ENCODE data around the gene TMSB4X. TPM values are rescaled to one million over a fixed set of nuclear protein-coding genes. Genes with fewer than 3 reads are reported as not detected.
"Not testable (repeated sequence)": the region's sequence is repeated elsewhere in the genome, so short reads cannot be mapped to it uniquely, and the experiment has no call there.

TMSB4X gene
- total RNA-seq, 1 experiment from 2014 or later: 801 TPM

DNA sequence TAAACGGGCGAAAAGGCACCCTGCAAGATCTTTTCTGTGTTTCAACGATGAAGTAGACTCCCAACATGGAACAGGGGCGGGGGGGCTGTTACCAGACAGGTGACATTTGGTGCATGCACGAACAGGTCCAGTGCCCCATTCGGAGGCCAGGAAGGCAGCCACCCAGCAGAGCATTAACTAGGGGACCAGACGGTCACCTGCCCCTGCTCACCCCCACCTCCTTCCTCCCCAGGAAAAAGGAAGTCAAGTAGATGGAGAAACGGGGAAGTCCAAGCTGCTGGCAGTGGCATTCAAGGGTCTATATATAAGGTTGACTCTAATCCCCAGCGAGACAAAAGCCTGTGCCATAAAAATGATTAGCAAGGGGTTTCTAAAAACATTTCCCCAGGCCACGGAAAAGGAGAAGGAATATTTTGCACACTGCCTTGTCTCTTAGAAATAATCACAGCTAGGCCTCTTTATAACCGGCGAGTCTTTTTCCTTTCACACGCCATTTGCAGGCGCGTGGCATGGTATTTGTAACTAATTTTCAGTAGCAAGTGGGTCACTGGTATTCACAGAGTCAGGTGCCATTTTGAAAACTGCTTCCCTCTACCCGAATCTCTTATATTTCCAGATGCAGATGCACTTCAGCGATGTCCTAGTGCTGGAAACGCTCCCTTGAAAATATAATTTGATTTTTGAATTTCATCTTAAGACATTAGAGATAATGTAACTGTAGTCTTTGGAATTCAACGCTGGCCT, 1.2 kb upstream of the TMSB4X start:
- intact Hi-C loops (cut with micrococcal nuclease): loop anchor here (2.0 kb wide), 1 partner anchor 129 kb away; no protein-coding TSS in a partner anchor
- H3K27me3 Mint-ChIP-seq (ENCODE audit: insufficient read depth, unreplicated experiment): peaks cover 8% of the 10 kb centered on the region
- ChIA-PET POLR2A (interaction anchor here (1.2 to 3.4 kb wide), 2 partner anchors 24 to 515 kb away, joined by 4 to 20 read pairs; no protein-coding TSS in a partner anchor), CTCF (interaction anchor here (0.5 to 0.9 kb wide), 4 partner anchors 27 to 517 kb away, joined by 3 to 5 read pairs (median 4); no protein-coding TSS in a partner anchor)
- H3K4me1 Mint-ChIP-seq (ENCODE audit: insufficient read depth, unreplicated experiment): peaks cover 6% of the 10 kb centered on the region
- peaks cover 29% of the 10 kb centered on the region for H3K36me3 Mint-ChIP-seq (ENCODE audit: insufficient read depth, unreplicated experiment)
- no TSS peak for BruUV-seq (replicated peaks)
- H3K4me3 Mint-ChIP-seq (ENCODE audit: unreplicated experiment): no peak overlapping the region
- H3K9me3 Mint-ChIP-seq (ENCODE audit: unreplicated experiment): no peaks in the 10 kb centered on the region
- DNase-seq (ENCODE audit: unreplicated experiment): no peak
- H3K27ac Mint-ChIP-seq (ENCODE audit: low read depth, unreplicated experiment): peak overlapping the region; percentile 84
- TF ChIP-seq, protein P1, sequence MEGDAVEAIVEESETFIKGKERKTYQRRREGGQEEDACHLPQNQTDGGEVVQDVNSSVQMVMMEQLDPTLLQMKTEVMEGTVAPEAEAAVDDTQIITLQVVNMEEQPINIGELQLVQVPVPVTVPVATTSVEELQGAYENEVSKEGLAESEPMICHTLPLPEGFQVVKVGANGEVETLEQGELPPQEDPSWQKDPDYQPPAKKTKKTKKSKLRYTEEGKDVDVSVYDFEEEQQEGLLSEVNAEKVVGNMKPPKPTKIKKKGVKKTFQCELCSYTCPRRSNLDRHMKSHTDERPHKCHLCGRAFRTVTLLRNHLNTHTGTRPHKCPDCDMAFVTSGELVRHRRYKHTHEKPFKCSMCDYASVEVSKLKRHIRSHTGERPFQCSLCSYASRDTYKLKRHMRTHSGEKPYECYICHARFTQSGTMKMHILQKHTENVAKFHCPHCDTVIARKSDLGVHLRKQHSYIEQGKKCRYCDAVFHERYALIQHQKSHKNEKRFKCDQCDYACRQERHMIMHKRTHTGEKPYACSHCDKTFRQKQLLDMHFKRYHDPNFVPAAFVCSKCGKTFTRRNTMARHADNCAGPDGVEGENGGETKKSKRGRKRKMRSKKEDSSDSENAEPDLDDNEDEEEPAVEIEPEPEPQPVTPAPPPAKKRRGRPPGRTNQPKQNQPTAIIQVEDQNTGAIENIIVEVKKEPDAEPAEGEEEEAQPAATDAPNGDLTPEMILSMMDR (IDR thresholded peaks at IDR 0.05; ENCODE audit: unreplicated experiment): no peak

DNA sequence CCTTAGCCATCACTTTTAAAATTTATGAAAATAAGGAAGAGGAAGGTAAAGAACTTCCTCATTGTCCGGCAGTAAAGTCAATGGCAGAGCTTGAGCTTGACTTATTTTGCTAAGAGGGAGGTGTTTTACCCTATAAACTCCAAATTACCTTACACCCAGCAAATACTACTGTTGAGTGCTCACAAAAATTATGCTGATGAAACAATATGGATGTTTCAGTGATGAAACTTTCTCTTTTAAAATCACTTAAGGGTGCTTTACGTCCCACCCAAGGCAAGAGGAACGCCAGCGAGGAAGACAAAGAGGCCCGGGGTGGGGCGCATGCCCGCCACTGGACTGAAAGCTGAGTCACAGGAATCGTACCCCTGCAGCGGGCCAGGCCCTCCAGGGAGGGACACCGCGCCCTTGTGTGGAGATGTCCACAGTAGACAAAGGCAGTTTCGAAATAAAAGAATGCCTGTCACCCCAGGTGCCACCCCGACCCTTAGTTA, 560 bp upstream of the TMSB4X start:
- no TSS peak for BruUV-seq (replicated peaks)
- peak; percentile 56 for DNase-seq (ENCODE audit: unreplicated experiment)
- Mint-ChIP-seq H3K27ac (ENCODE audit: low read depth, unreplicated experiment) (peak overlapping the region; percentile 84), H3K4me1 (ENCODE audit: insufficient read depth, unreplicated experiment) (peaks cover 8% of the 10 kb centered on the region), H3K27me3 (ENCODE audit: insufficient read depth, unreplicated experiment) (peaks cover 14% of the 10 kb centered on the region), H3K9me3 (ENCODE audit: unreplicated experiment) (no peaks in the 10 kb centered on the region), H3K36me3 (ENCODE audit: insufficient read depth, unreplicated experiment) (peaks cover 29% of the 10 kb centered on the region), H3K4me3 (ENCODE audit: unreplicated experiment) (peak overlapping the region; percentile 88)
- intact Hi-C loops (cut with micrococcal nuclease): loop anchor here (2.0 kb wide), 1 partner anchor 128 kb away; no protein-coding TSS in a partner anchor
- ChIA-PET POLR2A (interaction anchor here (0.7 to 3.4 kb wide), 6 partner anchors 10 to 514 kb away, joined by 3 to 20 read pairs (median 4); no protein-coding TSS in a partner anchor), CTCF (interaction anchor here (0.5 to 0.6 kb wide), 3 partner anchors 36 to 516 kb away, joined by 3 to 5 read pairs (median 3); no protein-coding TSS in a partner anchor)
- TF ChIP-seq, protein P1 (IDR thresholded peaks at IDR 0.05; ENCODE audit: unreplicated experiment): no peak

DNA sequence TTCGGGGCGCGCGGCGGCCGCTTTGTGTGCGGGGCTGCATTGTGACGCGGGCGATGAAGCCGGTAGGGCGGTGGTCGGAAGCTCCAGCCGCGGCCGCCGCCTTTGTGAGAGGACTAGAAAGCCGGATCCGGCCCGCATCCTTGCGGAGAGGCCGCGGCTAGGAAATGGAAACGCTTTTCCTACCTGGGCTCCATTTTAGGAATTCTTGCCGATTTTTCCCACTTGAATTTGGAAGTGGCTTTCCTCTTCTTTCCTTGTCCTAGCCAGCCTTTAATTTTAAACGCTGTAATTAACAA, 708 bp downstream of the TMSB4X start:
- peak overlapping the region; percentile 84 for H3K27ac Mint-ChIP-seq (ENCODE audit: low read depth, unreplicated experiment)
- intact Hi-C loops (cut with micrococcal nuclease): loop anchor here (1.0 to 5.0 kb wide), 4 partner anchors 28 to 512 kb away; no protein-coding TSS in a partner anchor
- no peaks in the 10 kb centered on the region for H3K9me3 Mint-ChIP-seq (ENCODE audit: unreplicated experiment)
- H3K27me3 Mint-ChIP-seq (ENCODE audit: insufficient read depth, unreplicated experiment): peaks cover 18% of the 10 kb centered on the region
- DNase-seq (ENCODE audit: unreplicated experiment): peak; percentile 27
- peaks cover 8% of the 10 kb centered on the region for H3K4me1 Mint-ChIP-seq (ENCODE audit: insufficient read depth, unreplicated experiment)
- TF ChIP-seq, protein P1 (IDR thresholded peaks at IDR 0.05; ENCODE audit: unreplicated experiment): no peak
- peak overlapping the region; percentile 88 for H3K4me3 Mint-ChIP-seq (ENCODE audit: unreplicated experiment)
- POLR2A ChIA-PET: interaction anchor here (0.7 to 3.4 kb wide), 10 partner anchors 9 to 513 kb away, joined by 3 to 20 read pairs (median 4); no protein-coding TSS in a partner anchor
- BruUV-seq (replicated peaks): no TSS peak
- peaks cover 29% of the 10 kb centered on the region for H3K36me3 Mint-ChIP-seq (ENCODE audit: insufficient read depth, unreplicated experiment)
- CTCF ChIA-PET: interaction anchor here (0.6 to 1.5 kb wide), 4 partner anchors 11 to 512 kb away, joined by 3 to 6 read pairs (median 4); no protein-coding TSS in a partner anchor

DNA sequence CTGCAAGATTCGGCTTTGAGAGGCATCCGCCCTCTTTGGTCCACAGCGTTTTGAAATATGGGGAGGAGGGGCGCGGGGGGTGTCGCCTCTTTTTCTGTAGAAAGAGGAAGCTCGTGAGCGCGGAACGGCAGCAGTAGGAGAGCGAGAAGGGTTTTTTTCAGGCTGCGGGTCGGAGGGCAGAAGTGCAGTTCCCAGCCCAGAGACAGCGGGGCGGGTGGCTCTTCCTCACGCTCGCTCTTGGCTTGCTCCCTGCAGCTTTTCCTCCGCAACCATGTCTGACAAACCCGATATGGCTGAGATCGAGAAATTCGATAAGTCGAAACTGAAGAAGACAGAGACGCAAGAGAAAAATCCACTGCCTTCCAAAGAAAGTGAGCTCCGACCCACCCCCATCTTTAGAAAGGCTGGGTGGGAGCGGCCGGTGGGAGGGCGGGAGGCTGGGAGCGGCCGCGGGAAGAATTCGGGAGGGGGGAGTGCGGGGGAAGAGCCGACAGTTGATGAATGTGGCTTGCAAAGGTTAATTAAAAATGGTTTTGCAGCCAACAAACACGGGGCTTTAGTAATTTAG, 1.2 kb downstream of the TMSB4X start:
- peaks cover 18% of the 10 kb centered on the region for H3K27me3 Mint-ChIP-seq (ENCODE audit: insufficient read depth, unreplicated experiment)
- TF ChIP-seq, protein P1 (IDR thresholded peaks at IDR 0.05; ENCODE audit: unreplicated experiment): no peak
- CTCF ChIA-PET: interaction anchor here (1.2 to 1.5 kb wide), 3 partner anchors 11 to 512 kb away, joined by 3 to 6 read pairs (median 4); no protein-coding TSS in a partner anchor
- peaks cover 29% of the 10 kb centered on the region for H3K36me3 Mint-ChIP-seq (ENCODE audit: insufficient read depth, unreplicated experiment)
- intact Hi-C loops (cut with micrococcal nuclease): loop anchor here (1.0 to 5.0 kb wide), 4 partner anchors 29 to 511 kb away; no protein-coding TSS in a partner anchor
- POLR2A ChIA-PET: interaction anchor here (0.7 to 3.4 kb wide), 10 partner anchors 26 to 512 kb away, joined by 3 to 20 read pairs (median 4); no protein-coding TSS in a partner anchor
- peak; percentile 46 for DNase-seq (ENCODE audit: unreplicated experiment)
- H3K9me3 Mint-ChIP-seq (ENCODE audit: unreplicated experiment): no peaks in the 10 kb centered on the region
- H3K4me3 Mint-ChIP-seq (ENCODE audit: unreplicated experiment): peak overlapping the region; percentile 88
- peaks cover 8% of the 10 kb centered on the region for H3K4me1 Mint-ChIP-seq (ENCODE audit: insufficient read depth, unreplicated experiment)
- BruUV-seq (replicated peaks): TSS peak; percentile 91
- H3K27ac Mint-ChIP-seq (ENCODE audit: low read depth, unreplicated experiment): peak overlapping the region; percentile 84

DNA sequence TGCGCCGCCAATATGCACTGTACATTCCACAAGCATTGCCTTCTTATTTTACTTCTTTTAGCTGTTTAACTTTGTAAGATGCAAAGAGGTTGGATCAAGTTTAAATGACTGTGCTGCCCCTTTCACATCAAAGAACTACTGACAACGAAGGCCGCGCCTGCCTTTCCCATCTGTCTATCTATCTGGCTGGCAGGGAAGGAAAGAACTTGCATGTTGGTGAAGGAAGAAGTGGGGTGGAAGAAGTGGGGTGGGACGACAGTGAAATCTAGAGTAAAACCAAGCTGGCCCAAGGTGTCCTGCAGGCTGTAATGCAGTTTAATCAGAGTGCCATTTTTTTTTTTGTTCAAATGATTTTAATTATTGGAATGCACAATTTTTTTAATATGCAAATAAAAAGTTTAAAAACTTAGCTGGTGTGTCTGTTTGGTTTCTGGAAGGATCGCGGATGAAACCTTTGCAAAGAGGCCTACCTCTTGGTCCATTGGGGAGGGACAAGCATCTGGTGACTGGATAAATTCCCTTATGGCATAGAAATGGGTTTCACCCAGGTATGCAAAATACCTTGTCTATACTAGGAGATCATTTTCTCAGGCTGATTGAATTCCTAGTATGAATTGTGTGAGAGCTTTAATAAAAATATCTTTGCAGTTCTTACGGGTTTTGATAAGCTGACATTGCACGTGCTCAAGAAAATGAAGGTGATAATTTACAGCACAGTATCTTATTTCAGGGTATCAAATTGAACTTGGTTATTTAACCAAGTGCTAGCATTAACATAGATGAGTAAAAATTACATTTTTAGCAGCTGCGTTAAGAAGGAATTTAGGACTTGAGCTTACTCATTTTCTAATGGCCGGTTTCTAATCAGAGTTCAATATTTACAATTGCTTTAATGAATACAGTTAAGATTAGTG, 2.2 kb downstream of the TMSB4X start:
- H3K27ac Mint-ChIP-seq (ENCODE audit: low read depth, unreplicated experiment); H3K9me3 Mint-ChIP-seq (ENCODE audit: unreplicated experiment); H3K4me1 Mint-ChIP-seq (ENCODE audit: insufficient read depth, unreplicated experiment); BruUV-seq (replicated peaks); DNase-seq (ENCODE audit: unreplicated experiment): not testable (repeated sequence)
- CTCF ChIA-PET: interaction anchor here (0.6 to 2.8 kb wide), 6 partner anchors 10 to 531 kb away, joined by 3 to 7 read pairs (median 3); no protein-coding TSS in a partner anchor
- Mint-ChIP-seq H3K27me3 (ENCODE audit: insufficient read depth, unreplicated experiment) (peaks cover 18% of the 10 kb centered on the region), H3K4me3 (ENCODE audit: unreplicated experiment) (peak overlapping the region; percentile 88), H3K36me3 (ENCODE audit: insufficient read depth, unreplicated experiment) (peaks cover 29% of the 10 kb centered on the region)
- intact Hi-C loops (cut with micrococcal nuclease): loop anchor here (5.0 kb wide), 1 partner anchor 245 kb away; no protein-coding TSS in a partner anchor
- POLR2A ChIA-PET: interaction anchor here (0.7 to 3.4 kb wide), 6 partner anchors 26 to 511 kb away, joined by 3 to 20 read pairs (median 3); no protein-coding TSS in a partner anchor
